Measurements from ENCODE around the gene ALDH3B2.

DNA sequence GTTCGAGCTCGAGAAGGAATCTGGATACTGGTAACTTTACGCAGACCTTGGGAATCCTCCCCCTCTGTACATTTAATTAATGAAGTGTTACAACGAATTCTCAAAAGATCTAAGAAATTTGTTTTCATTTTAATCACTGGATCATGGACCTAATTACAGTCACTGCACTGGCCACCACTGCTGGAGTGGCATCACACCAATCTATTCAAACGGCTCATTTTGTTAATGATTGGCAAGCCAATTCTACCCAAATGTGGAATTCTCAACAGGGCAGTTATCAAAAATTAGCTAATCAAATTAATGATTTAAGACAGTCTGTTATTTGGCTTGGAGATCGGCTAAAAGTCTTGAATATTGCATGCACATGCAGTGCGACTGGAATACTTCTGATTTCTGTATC is 30.1 kb upstream of the ALDH3B2 start:
- TF ChIP-seq, protein P1, sequence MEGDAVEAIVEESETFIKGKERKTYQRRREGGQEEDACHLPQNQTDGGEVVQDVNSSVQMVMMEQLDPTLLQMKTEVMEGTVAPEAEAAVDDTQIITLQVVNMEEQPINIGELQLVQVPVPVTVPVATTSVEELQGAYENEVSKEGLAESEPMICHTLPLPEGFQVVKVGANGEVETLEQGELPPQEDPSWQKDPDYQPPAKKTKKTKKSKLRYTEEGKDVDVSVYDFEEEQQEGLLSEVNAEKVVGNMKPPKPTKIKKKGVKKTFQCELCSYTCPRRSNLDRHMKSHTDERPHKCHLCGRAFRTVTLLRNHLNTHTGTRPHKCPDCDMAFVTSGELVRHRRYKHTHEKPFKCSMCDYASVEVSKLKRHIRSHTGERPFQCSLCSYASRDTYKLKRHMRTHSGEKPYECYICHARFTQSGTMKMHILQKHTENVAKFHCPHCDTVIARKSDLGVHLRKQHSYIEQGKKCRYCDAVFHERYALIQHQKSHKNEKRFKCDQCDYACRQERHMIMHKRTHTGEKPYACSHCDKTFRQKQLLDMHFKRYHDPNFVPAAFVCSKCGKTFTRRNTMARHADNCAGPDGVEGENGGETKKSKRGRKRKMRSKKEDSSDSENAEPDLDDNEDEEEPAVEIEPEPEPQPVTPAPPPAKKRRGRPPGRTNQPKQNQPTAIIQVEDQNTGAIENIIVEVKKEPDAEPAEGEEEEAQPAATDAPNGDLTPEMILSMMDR (IDR thresholded peaks at IDR 0.05), result no peak
- TF ChIP-seq EP300 (IDR thresholded peaks at IDR 0.05), result no peak

All from gastroesophageal sphincter (tissue), 3 donors.